NCI-H345 treated with DMSO at 0.1 percent for 48 hours (cell line): Measurements from ENCODE around the gene C16orf74.

Experiments used
- DNase-seq: peaks from one replicate; lab custom pipeline; 2025; ENCODE audit not compliant: unreplicated experiment; lab: John Stamatoyannopoulos, UW

C16orf74 gene

GRCh38 chr16:85774811-85775210 is 23.9 kb upstream of the C16orf74 start:
- no peak for DNase-seq

GRCh38 chr16:85774136-85774535 is 23.2 kb upstream of the C16orf74 start:
- DNase-seq: no peak

GRCh38 chr16:85773044-85773443 is 22.1 kb upstream of the C16orf74 start:
- DNase-seq: no peak

- no peak for DNase-seq
These were observed 19.8 kb upstream of the C16orf74 start for GRCh38 chr16:85770741-85771140.

GRCh38 chr16:85768199-85768598 is 17.3 kb upstream of the C16orf74 start:
- DNase-seq: no peak

GRCh38 chr16:85767531-85767930 is 16.6 kb upstream of the C16orf74 start:
- no peak for DNase-seq

- DNase-seq: no peak
These were observed 14.9 kb upstream of the C16orf74 start for GRCh38 chr16:85765767-85766166.

- no peak for DNase-seq
These were observed 14.3 kb upstream of the C16orf74 start for GRCh38 chr16:85765211-85765610.

- no peak for DNase-seq
These were observed 12.7 kb upstream of the C16orf74 start for GRCh38 chr16:85763616-85764015.

- no peak for DNase-seq
These were observed 12.1 kb upstream of the C16orf74 start for GRCh38 chr16:85762970-85763369.

GRCh38 chr16:85761861-85762260 is 11.0 kb upstream of the C16orf74 start:
- no peak for DNase-seq

GRCh38 chr16:85759631-85760419 is 8.9 kb upstream of the C16orf74 start:
- DNase-seq: no peak

- no peak for DNase-seq
These were observed 8.2 kb upstream of the C16orf74 start for GRCh38 chr16:85759136-85759535.

- no peak for DNase-seq
These were observed 6.5 kb upstream of the C16orf74 start for GRCh38 chr16:85757341-85757822.

GRCh38 chr16:85755929-85756768 is 5.3 kb upstream of the C16orf74 start:
- DNase-seq: no peak

- DNase-seq: peak; percentile 32
These were observed 3.5 kb upstream of the C16orf74 start for GRCh38 chr16:85754413-85754812.

- DNase-seq: no peak
These were observed 3.1 kb upstream of the C16orf74 start for GRCh38 chr16:85753976-85754375.

- no peak for DNase-seq
These were observed 2.7 kb upstream of the C16orf74 start for GRCh38 chr16:85753559-85753958.

GRCh38 chr16:85752511-85753420 is 1.9 kb upstream of the C16orf74 start:
- no peak for DNase-seq

GRCh38 chr16:85751698-85752501 is 1.0 kb upstream of the C16orf74 start:
- no peak for DNase-seq
